Measurements from ENCODE around the gene RNFT2.
A peak's percentile ranks its signal among the peaks of the same experiment; 100 is the strongest.
"Not testable (repeated sequence)": the region's sequence is repeated elsewhere in the genome, so short reads cannot be mapped to it uniquely, and the experiment has no call there.

RNFT2 gene

GRCh38 chr12:116799955-116800354 is 61.8 kb downstream of the RNFT2 start:
- DNase-seq = no peak

DNA sequence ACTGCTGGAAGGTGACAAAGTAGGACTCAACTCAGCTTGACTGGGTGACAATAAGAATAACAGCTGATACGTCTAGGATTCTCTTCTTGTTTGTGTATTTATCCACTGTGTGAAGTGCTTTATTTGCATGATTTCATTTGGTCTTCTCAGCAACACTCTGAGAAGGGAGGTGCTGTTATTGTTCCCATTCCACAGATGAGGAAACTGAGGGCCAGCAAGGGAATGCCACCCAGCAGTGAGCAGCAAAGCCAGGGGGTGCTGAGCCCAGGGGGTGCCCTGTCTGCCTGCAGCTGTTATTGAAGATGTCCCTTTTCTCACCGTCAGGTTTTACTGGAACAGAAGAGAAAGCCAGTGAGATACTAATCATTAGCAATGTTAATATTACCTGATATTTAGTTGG is 62.8 kb downstream of the RNFT2 start:
- DNase-seq = no peak

DNA sequence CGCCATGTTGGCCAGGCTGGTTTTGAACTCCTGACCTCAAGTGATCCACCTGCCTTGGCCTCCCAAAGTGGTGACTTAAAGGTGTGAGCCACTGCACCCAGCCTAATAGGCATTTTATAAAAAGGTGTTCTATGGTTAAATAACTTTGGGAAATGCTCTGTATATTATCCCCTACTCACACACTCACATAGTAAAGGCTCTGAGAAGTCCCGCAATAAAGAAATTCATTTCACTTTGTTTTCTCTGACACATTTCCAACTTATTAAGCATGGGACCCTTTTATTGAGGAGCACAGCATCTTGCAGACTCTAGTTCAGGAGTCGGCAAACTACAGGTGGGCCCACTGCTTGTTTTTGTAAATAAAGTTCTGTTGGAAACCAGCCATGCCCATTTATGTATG is 63.9 kb downstream of the RNFT2 start:
- no peak for DNase-seq

DNA sequence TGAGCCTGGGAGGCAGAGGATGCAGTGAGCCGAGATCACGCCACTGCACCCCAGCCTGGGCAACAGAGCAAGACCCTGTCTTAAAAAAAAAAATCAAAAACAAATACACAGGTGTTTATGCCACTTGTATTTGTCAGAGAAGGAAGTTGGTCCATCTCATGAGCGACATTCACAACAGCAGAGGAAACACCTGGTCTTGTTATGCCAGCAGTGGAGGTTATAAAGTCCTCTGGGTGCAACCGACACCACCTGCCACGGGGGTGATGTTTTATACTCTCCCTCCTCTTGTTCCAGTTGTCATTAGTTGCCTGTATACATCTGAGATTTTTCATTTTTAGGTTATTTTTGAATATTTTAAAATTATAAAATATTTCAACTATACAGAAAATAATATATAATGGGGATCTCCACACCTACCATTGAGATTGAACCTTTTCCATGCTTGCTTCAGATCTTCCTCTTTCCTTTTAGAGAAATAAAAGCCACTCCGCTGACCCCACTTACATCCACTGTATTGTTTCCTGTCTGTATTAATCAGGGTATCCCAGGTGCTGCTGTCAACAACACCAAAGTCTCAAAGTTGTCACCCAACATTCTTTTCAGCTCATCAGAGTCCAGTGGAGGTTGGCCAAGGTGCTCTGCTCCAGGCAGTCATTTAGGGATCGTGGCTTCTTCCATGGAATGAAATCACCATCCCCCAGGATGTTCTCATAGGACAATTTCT is 65.1 kb downstream of the RNFT2 start:
- no peak for DNase-seq

- DNase-seq = no peak
Observed at GRCh38 chr12:116804051-116804450, 65.9 kb downstream of the RNFT2 start.

DNA sequence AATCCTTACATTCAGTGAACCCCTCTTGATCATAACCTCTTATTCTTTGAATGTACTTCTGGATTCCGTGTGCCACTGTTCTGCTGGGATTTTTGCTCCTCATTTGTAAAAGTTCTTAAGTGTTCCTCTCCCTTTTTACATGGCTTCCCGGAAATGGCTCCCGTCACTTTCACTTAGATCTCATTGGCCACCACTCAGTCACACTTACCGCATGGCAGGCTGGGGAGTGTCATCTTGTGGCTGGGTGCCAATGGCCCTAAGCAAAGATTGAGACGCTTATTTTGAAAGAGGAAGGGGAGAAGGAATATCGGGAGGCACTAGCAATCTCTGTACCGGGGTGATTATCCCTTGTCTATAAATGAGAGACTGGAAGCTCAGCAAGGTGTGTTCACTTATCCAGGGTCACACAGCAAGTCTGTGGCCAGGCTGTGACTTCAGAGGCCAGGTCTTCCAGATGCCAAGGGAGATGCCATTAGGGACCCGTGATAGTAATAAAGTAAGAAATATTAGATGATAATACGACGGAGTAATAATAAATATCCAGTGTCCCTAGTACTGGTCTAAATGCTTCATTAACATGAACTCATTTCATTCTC is 68.8 kb downstream of the RNFT2 start:
- no peak for DNase-seq

GRCh38 chr12:116807546-116807945 is 69.4 kb downstream of the RNFT2 start:
- DNase-seq = no peak

DNA sequence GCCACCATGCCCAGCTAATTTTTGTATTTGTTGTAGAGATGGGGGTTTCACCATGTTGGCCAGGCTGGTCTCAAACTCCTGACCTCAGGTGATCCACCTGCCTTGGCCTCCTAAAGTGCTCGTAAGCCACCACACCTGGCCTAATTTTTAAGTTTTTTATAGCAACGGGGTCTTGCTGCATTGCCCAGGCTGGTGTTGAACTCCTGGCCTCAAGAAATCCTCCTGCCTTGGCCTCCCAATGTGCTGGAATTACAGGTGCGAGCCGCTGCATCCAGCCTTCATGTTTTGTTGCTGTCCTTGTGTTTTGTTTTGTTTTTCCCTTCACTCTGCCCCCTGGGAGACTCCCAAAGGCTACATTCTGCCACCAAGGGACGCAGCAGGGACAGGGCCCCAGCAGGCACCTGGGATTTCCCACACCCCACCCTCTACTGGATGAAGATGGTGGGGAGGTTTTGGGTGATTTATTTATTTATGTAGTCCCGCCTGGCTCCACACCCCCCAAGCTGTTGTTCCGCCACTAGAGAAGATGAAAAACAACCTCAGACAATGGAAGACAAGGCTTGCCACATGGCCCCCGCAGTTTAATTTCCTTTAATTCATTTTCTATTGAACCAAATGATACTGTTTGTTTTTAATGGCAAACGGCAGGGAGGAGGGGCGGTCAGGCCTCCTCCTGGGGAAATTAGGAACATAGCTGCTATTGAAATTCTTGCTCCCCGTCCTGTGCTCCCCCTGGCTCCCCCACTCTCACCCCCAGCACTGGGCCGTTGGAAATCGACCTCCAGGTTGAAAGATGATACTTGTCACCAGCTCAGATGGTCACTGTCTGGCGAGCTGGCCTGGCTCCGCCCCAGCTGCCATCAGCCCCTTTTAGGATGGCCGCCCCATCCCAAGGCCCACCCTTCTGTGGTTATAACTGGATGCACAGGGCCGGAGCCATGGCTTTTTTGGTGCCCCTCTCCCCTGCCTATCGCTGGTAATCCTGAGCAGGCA is 70.3 kb downstream of the RNFT2 start:
- no peak for DNase-seq

DNA sequence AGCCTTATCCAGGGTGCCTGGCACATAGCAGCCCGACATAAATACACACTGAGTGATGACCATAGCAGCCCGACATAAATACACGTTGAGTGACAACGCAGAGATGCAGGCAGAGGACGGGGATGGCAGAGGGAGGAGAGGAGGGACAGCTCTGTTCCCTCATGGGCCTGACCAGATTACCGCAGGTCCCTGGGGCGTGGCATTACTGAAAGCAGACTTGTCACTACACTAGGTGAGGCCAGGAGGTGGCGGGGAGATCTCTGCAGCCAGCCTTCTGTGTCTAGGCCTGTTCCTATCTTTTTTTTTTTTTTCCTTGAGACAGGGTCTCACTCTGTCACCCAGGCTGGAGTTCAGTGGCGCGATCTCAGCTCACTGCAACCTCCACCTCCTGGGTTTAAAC is 74.1 kb downstream of the RNFT2 start:
- DNase-seq = no peak

DNA sequence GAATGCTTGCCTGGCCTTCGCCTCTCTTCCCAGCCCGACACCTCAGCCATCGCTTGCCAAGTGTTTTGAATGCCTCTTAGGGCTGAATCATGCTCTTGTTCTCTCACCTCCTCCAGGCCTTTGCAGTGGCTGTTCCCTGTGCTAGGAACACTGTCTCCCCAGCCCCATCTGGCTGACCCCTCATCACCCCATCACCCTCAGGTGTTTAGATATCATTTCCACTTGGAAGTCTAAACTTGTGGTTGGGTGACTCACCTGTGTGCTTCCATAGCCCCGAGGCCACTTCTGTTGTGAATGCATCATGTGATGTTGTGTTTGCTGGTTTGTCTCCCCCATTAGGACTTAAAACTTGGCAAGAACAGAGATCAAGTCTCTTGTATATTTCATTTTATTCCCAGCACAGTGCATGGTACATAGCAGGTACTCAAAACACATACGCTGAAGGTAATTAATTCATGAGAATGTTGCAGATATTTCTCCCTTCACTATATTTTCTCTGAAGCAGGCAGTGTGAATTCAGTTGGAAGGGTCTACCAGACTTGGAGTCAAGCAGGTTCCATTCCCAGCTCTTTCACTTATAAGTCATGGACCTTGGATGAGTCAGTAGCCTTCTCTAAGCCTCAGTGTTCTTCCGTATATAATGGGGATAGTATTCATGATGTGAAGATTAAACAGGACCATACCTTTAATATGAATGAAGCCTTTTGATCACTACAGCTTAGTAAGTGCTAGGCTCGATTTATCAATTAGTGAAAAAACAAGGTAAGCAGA is 75.3 kb downstream of the RNFT2 start:
- no peak for DNase-seq

DNA sequence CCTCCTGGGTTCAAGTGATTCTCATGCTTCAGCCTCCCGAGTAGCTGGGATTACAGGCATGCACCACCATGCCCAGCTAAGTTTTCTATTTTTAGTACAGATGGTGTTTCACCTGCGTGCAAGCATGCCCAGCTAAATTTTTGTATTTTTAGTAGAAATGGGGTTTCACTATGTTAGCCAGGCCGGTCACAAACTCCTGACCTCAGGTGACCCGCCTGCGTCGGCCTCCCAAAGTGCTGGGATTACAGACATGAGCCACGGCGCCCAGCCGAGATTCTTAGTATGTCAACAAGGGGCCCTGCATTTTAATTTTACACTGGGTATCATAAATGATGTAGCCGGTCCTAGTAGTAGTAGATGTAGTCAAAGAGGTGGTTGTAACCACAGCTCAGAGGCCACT is 76.7 kb downstream of the RNFT2 start:
- not testable (repeated sequence) for DNase-seq

- DNase-seq = no peak
Observed at GRCh38 chr12:116818341-116818856, 80.3 kb downstream of the RNFT2 start.

- peak; percentile 70 to 81 for DNase-seq
Observed at GRCh38 chr12:116818948-116819832, 81.1 kb downstream of the RNFT2 start.

DNA sequence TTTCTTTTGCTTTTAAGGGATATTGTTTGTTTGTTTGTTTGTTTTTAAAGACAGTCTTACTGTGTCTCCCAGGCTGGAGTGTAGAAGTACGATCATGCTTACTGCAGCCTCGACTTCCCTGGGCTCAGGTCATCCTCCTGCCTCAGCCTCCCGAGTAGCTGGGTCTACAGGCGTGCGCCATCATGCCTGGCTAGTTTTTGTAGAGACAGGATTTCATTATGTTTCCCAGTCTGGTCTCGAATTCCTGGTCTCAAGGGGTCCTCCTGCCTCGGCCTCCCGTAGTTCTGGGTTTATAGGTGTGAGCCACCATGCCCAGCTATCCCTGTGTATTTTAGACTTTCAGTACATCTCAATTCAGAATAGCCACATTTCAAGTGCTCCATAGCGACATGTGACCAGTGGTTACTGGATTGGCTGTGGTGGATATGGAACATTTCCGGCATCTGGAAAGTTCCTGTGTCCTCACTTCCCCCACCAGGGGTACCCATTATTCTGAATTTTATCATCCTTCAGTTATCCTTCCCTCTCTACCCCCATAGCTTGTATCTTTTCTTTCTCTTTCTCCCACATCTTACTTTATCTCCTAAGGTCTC is 82.0 kb downstream of the RNFT2 start:
- DNase-seq = no peak

DNA sequence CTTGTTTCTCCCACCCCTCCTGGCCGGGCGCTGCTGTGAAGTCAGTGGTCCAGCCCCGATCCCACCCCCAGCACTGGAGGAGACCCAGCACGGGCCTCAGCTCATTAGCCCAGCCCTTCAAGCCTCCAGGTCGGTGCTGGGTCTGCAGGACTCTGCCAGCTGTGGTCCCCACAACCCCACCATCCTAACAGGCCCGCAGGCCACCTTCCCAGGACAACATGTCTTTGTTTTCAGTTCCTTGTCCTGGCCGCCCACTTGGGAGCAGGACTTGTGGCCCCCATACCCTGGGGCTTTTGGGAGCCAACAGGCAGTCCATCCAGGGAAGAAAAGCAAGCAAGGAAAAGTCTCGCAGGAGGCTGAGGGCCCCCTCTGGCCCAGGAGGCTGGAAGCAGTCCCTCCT is 83.2 kb downstream of the RNFT2 start:
- no peak for DNase-seq

DNA sequence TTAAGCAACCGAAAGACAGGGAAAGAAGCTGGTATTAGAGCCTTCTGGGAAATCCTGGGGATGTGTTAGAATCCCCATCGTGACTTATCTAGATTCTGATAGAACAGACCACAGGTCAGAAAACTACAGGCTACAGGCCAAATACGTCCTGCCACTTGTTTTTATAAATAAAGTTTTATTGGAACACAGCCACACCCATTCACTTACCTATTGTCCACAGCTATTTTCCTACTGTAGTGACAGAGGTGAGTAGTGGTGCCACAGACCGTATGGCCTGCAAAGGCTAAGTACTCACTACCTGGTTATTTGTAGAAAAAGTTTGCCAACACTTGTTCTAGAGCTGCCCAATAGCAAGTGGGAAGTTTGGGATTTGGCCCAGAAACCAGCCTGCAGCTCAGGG is 89.3 kb downstream of the RNFT2 start:
- no peak for DNase-seq

- DNase-seq = no peak
Observed at GRCh38 chr12:116832353-116832752, 94.2 kb downstream of the RNFT2 start.

- no peak for DNase-seq
Observed at GRCh38 chr12:116833474-116833873, 95.4 kb downstream of the RNFT2 start.

GRCh38 chr12:116835484-116835883 is 97.4 kb downstream of the RNFT2 start:
- DNase-seq = no peak

DNA sequence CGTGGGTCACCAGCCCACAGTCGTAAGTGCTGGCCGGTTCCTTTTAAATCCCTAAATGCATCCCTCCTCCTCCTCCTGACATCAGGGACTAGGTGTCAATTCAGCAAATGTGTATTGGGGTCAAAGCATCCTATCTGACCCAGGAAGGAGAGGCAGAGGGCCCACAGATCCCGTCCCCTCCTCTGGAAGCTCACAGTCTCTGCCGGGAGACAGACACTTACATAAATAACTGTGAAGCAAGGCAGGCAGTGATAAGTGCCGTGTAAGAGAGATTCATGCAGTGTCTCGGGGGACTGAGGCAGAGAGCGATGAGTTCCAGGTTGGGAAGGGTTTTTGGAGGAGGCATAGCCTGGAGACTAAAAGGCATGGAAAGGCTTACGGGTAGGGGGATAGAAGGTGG is 99.0 kb downstream of the RNFT2 start:
- no peak for DNase-seq

DNA sequence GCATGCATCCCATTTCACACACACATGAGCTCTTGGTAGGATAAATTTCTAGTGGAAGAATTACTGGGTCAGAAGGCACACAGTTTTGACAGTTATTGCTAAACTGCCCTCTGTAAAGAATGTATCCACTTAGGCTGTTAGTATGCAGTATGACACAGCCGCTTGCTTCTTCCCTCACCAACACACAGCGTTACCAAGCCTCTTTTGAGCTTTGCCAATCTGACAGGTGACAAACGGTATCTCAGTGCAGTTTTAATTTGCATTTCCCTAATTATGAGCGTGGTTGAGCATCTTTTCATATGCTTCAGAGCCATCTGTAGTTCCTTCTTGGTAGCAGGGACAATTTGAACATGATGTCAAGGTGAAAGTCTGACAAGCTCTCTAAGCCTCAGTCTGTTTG is 100.2 kb downstream of the RNFT2 start:
- DNase-seq = no peak
